Prostate gland (tissue), 1 donor: ENCODE data around the gene BMP6.

Source experiments
- POLR2A ChIP-seq: fragments of 450-650 bp; IDR thresholded peaks from one replicate; pipeline ENCODE4 v1.6.1; 2016; ENCODE audit warnings: antibody characterized with exemption, mild to moderate bottlenecking
- POLR2AphosphoS5 ChIP-seq: sonication (generic); formaldehyde crosslinking; IDR thresholded peaks from one replicate; pipeline ENCODE4 v1.6.1; 2017; ENCODE audit warnings: antibody characterized with exemption

DNA sequence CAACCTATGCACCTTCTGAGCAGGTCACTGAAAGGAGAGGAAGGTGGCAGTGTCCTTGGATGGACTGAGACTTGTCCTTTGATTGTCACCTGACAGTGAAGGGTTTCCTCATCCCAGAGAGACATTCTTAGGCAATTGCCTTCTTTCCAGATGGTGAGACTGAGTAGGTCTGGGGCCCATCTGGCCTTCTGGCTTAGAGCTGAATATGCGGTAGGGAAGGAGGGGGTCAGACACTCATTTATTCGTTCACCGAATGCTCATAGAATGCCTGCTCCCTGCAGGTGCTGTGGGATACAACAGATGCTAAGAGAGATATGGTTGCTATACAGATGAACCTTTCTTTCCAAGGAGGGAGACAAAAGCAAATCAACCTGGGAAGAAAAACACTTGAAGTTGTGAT is 76.8 kb downstream of the BMP6 start:
- TF ChIP-seq POLR2A (no peak), POLR2AphosphoS5 (no peak)
